ENCODE results near the gene ATXN1.

Gene ATXN1

DNA sequence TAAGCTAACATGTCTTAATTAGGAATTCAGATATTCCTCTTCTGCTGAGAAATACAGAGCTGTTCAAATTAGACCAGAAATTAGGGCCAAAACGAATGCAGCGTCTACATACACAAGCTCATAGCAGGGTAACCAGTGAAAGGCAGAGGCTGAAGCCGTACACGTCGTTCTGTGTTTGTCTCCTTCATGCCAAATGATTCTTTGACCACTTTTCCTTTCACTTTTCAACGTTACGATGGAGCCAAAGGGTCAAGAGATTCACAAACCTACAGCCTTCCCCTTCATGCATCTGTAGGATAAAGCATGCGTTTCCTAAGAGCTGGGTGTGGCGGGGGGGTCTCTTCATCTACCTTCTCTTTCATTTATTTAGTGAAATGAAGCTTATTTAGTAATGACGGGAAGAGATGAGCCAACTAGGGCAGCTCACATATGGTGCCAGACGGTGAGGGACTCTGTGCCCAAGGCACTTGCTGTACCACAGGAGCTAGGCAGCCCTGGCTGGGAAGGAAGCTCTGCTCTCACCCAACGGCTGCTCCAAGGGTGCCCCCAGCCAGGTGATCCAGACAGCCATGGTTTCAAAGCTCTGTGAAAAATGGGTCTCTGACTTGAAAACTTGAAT lies 178.0 kb downstream of the ATXN1 start:
- Histone ChIP-seq H3K27me3 (replicated peaks; ENCODE audit: control insufficient read depth, insufficient read depth, low read length) (no peaks in the 10 kb centered on the region), H3K36me3 (ENCODE audit: control insufficient read depth, insufficient read depth, low read length) (no peaks in the 10 kb centered on the region; the same call in none of the 2 replicates), H3K4me3 (replicated peaks; ENCODE audit: low read depth, low read length) (no peak overlapping the region)
- no peak for DNase-seq (ENCODE audit: extremely low read depth, insufficient read length)
- TF ChIP-seq CTCF (IDR thresholded peaks at IDR 0.05; ENCODE audit: insufficient read depth, low read length, poor library complexity, severe bottlenecking), result no peak

GRCh38 chr6:16582446-16583143 lies 178.7 kb downstream of the ATXN1 start:
- Histone ChIP-seq H3K4me3 (replicated peaks; ENCODE audit: low read depth, low read length) (no peak overlapping the region), H3K27me3 (replicated peaks; ENCODE audit: control insufficient read depth, insufficient read depth, low read length) (no peaks in the 10 kb centered on the region), H3K36me3 (ENCODE audit: control insufficient read depth, insufficient read depth, low read length) (no peaks in the 10 kb centered on the region; the same call in none of the 2 replicates)
- no peak for DNase-seq (ENCODE audit: extremely low read depth, insufficient read length)
- TF ChIP-seq CTCF (IDR thresholded peaks at IDR 0.05; ENCODE audit: insufficient read depth, low read length, poor library complexity, severe bottlenecking), result no peak

DNA sequence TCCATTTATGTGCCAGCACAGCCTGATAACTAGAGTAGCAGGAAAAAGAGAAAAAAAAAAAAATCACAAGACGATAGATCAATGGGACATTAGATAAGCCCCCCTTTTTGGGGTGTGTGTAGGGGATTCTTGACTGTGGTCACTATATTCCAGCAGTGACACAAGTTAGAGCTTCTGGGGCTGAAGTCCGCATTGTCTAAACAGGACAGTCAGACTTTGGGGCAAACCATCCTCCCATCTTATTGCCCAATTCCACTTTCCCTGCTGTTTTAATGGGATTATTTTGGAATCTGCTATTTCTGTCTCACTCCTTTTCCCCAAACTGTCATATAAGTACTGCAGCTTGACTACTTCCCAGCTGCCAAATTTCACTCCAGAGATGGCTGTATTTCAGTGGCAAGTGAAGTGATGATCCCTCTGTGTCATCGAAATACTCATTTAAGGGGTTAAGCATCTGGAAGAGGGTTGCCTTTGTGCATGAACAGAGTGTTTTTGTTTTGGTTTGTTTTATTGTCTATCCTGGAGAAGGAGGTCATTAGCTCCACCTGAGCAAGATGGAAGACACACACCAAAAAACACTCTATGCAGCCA lies 182.5 kb downstream of the ATXN1 start:
- no peak for TF ChIP-seq CTCF (IDR thresholded peaks at IDR 0.05; ENCODE audit: insufficient read depth, low read length, poor library complexity, severe bottlenecking)
- Histone ChIP-seq H3K27me3 (replicated peaks; ENCODE audit: control insufficient read depth, insufficient read depth, low read length) (no peaks in the 10 kb centered on the region), H3K36me3 (ENCODE audit: control insufficient read depth, insufficient read depth, low read length) (no peaks in the 10 kb centered on the region; the same call in none of the 2 replicates), H3K4me3 (replicated peaks; ENCODE audit: low read depth, low read length) (no peak overlapping the region)
- no peak for DNase-seq (ENCODE audit: extremely low read depth, insufficient read length)

GRCh38 chr6:16576451-16577368 lies 184.6 kb downstream of the ATXN1 start:
- Histone ChIP-seq H3K27me3 (replicated peaks; ENCODE audit: control insufficient read depth, insufficient read depth, low read length) (no peaks in the 10 kb centered on the region), H3K4me3 (replicated peaks; ENCODE audit: low read depth, low read length) (no peak overlapping the region), H3K36me3 (ENCODE audit: control insufficient read depth, insufficient read depth, low read length) (no peaks in the 10 kb centered on the region; the same call in 1 of the 2 replicates)
- no peak for TF ChIP-seq CTCF (IDR thresholded peaks at IDR 0.05; ENCODE audit: insufficient read depth, low read length, poor library complexity, severe bottlenecking)
- DNase-seq (ENCODE audit: extremely low read depth, insufficient read length), result peak; percentile 41

GRCh38 chr6:16575655-16576054 lies 185.6 kb downstream of the ATXN1 start:
- H3K4me3 ChIP-seq (replicated peaks; ENCODE audit: low read depth, low read length), result no peak overlapping the region
- no peak for DNase-seq (ENCODE audit: extremely low read depth, insufficient read length)
- no peaks in the 10 kb centered on the region for H3K27me3 ChIP-seq (replicated peaks; ENCODE audit: control insufficient read depth, insufficient read depth, low read length)
- no peaks in the 10 kb centered on the region; the same call in 1 of the 2 replicates for H3K36me3 ChIP-seq (ENCODE audit: control insufficient read depth, insufficient read depth, low read length)
- TF ChIP-seq CTCF (IDR thresholded peaks at IDR 0.05; ENCODE audit: insufficient read depth, low read length, poor library complexity, severe bottlenecking), result no peak
